Thyroid gland (tissue), 4 donors: Measurements from ENCODE around the gene CXCL9. TPM values are rescaled to one million over a fixed set of nuclear protein-coding genes. Genes with fewer than 3 reads are reported as not detected.
"Not testable (repeated sequence)": the region's sequence is repeated elsewhere in the genome, so short reads cannot be mapped to it uniquely, and the experiment has no call there.

Source experiments
- DNase-seq, 2 donors: peaks; one replicate each; pipeline ENCODE4 v3.0.0-alpha.2; 2019
- H3K27ac ChIP-seq, 3 donors: fragments of 200-600 bp; sonication (generic); 1 replicate in 2 of 3; 2 replicates in 1 of 3; pipeline ENCODE4 v1.5.1; 2016 to 2019; ENCODE audit warnings: mild to moderate bottlenecking in 1 of 3, moderate library complexity in 1 of 3
- H3K27me3 ChIP-seq: fragments of 200-600 bp; sonication (generic); one replicate; pipeline ENCODE4 v1.5.1; 2019
- H3K36me3 ChIP-seq, 2 donors: fragments of 200-600 bp; sonication (generic); one replicate each; pipeline ENCODE4 v1.5.1; 2016 to 2019
- H3K4me1 ChIP-seq, 2 donors: fragments of 200-600 bp; sonication (generic); one replicate each; pipeline ENCODE4 v1.5.1; 2017 to 2019
- H3K4me3 ChIP-seq, 3 donors: fragments of 200-600 bp; sonication (generic); replicated peaks in 1 of 3; 1 replicate in 2 of 3; 2 replicates in 1 of 3; pipeline ENCODE4 v1.5.1; 2016; ENCODE audit warnings: mild to moderate bottlenecking in 1 of 3
- H3K9me3 ChIP-seq: fragments of 200-600 bp; sonication (generic); one replicate; pipeline ENCODE4 v1.5.1; 2017
- CTCF ChIP-seq, 6 experiments: fragments of 200-600 bp in 3 of 6; fragments of 450-650 bp in 3 of 6; sonication (generic) in 3 of 6; IDR thresholded peaks; one replicate each; pipeline ENCODE4 v1.5.1; 2016 to 2019; ENCODE audit warnings: antibody characterized with exemption in 6 of 6, mild to moderate bottlenecking in 2 of 6, inconsistent platforms in 1 of 6, moderate library complexity in 1 of 6
- POLR2A ChIP-seq, 2 donors: fragments of 450-650 bp; IDR thresholded peaks; one replicate each; pipeline ENCODE4 v1.6.1; 2017; ENCODE audit warnings: antibody characterized with exemption in 2 of 2, mild to moderate bottlenecking in 2 of 2, moderate library complexity in 1 of 2
- WGBS, 2 donors: methylation state at CpG; one replicate each; pipeline ENCODE4 v1.1.5; 2017; 5-methylcytosine and 5-hydroxymethylcytosine counted together
- intact Hi-C: fragments of 100-400 bp; cut with DNase I; formaldehyde crosslinking; loops from one replicate; pipeline ENCODE4 v1.15.1; 2023
- total RNA-seq, 4 donors: library from RNA; depleted of rRNA; stranded (reverse); fragments of >200 nt; gene quantifications; one replicate each; pipeline ENCODE4 v1.2.3, GENCODE V29; 2016

CXCL9 gene
- 1 to 10 TPM in 3 of 4 donors, under 1 TPM in 1; 0.75 to 3.8 (median 1.7) TPM for total RNA-seq

- intact Hi-C loops: no loop called here
- H3K4me3 ChIP-seq: no peak within 1 kb of the TSS
- H3K4me1 ChIP-seq: peaks cover 0 to 3% of the 10 kb centered on the region in 2 donors
- no peak for TF ChIP-seq POLR2A (IDR thresholded peaks at IDR 0.05)
- TF ChIP-seq CTCF (IDR thresholded peaks at IDR 0.05): no peak
- DNase-seq: no peak
- no peak within 1 kb of the TSS for H3K27ac ChIP-seq
- no peaks in the 10 kb centered on the region for H3K9me3 ChIP-seq
- 85 to 87% methylated on average over 1 of the region's 1 CpG for WGBS, 2 donors
- H3K36me3 ChIP-seq: no peaks in the 10 kb centered on the region
- no peaks in the 10 kb centered on the region for H3K27me3 ChIP-seq
Observed at GRCh38 chr4:76007089-76007862, at the start of gene CXCL9. TSS of gene CXCL9 (minus strand) at chr4:76007509. CDS start at chr4:76007449, 60 bp downstream.

DNA sequence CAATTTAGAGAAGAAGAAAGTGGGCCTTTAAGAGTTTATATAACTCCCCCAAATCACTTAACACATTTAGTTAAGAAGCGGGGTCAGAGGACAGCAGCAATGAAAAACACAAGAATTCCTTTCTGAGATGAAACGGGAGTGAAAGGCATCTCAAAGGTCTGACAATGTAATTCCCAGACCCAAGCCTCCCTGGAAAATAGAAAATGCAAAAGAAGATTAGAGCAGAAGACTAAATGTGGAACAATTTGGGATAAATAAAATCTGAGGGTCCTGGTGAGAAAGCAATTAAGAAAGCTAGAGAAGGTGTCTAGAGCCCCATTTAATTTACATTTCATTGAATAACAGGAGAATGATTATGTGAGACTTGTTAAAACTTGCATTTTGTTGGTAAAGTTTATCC is 48.1 kb upstream of the CXCL9 start:
- WGBS, 2 donors: 48 to 66% methylated on average over 2 of the region's 2 CpGs
- TF ChIP-seq POLR2A (IDR thresholded peaks at IDR 0.05) (no peak), CTCF (IDR thresholded peaks at IDR 0.05) (no peak)
- Histone ChIP-seq H3K27ac (no peak overlapping the region), H3K9me3 (no peaks in the 10 kb centered on the region), H3K36me3 (no peaks in the 10 kb centered on the region), H3K4me3 (no peak overlapping the region), H3K27me3 (no peaks in the 10 kb centered on the region), H3K4me1 (no peaks in the 10 kb centered on the region)
- intact Hi-C loops: no loop called here
- no peak for DNase-seq

GRCh38 chr4:76055016-76055415 is 47.7 kb upstream of the CXCL9 start:
- DNase-seq: no peak
- TF ChIP-seq POLR2A (IDR thresholded peaks at IDR 0.05): no peak
- TF ChIP-seq CTCF (IDR thresholded peaks at IDR 0.05): no peak
- intact Hi-C loops: no loop called here
- Histone ChIP-seq H3K27me3 (no peaks in the 10 kb centered on the region), H3K4me3 (no peak overlapping the region), H3K36me3 (no peaks in the 10 kb centered on the region), H3K27ac (no peak overlapping the region), H3K4me1 (no peaks in the 10 kb centered on the region), H3K9me3 (no peaks in the 10 kb centered on the region)
- 87 to 88% methylated on average over 2 of the region's 2 CpGs for WGBS, 2 donors

GRCh38 chr4:76053730-76054129 is 46.4 kb upstream of the CXCL9 start:
- Histone ChIP-seq H3K4me1 (no peaks in the 10 kb centered on the region), H3K36me3 (no peaks in the 10 kb centered on the region), H3K4me3 (no peak overlapping the region), H3K27me3 (no peaks in the 10 kb centered on the region), H3K27ac (no peak overlapping the region), H3K9me3 (no peaks in the 10 kb centered on the region)
- 30 to 45% methylated on average over 4 of the region's 4 CpGs for WGBS, 2 donors
- TF ChIP-seq POLR2A (IDR thresholded peaks at IDR 0.05) (no peak), CTCF (IDR thresholded peaks at IDR 0.05) (no peak)
- intact Hi-C loops: no loop called here
- no peak for DNase-seq

DNA sequence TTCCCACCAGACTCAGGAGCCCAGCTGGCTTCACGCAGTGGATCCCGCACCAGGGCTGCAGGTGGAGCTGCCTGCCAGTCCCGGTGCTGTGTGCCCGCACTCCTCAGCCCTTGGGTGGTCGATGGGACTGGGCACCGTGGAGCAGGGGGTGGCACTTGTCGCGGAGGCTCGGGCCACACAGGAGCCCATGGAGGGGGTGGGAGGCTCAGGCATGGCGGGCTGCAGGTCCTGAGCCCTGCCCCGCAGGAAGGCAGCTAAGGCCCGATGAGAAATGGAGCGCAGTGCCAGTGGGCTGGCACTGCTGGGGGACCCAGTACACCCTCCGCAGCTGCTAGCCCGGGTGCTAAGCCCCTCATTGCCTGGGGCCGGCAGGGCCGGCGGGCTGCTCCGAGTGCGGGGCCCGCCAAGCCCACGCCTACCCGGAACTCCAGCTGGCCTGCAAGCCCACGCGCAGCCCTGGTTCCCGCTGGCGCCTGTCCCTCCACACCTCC is 43.3 kb upstream of the CXCL9 start:
- H3K4me1 ChIP-seq, H3K4me3 ChIP-seq, intact Hi-C loops, H3K36me3 ChIP-seq, H3K27ac ChIP-seq, H3K9me3 ChIP-seq, DNase-seq, H3K27me3 ChIP-seq: not testable (repeated sequence)
- 100% methylated on average over 2 of the region's 27 CpGs; no CpG with 5 or more reads in 1 of the 2 donors for WGBS, 2 donors

DNA sequence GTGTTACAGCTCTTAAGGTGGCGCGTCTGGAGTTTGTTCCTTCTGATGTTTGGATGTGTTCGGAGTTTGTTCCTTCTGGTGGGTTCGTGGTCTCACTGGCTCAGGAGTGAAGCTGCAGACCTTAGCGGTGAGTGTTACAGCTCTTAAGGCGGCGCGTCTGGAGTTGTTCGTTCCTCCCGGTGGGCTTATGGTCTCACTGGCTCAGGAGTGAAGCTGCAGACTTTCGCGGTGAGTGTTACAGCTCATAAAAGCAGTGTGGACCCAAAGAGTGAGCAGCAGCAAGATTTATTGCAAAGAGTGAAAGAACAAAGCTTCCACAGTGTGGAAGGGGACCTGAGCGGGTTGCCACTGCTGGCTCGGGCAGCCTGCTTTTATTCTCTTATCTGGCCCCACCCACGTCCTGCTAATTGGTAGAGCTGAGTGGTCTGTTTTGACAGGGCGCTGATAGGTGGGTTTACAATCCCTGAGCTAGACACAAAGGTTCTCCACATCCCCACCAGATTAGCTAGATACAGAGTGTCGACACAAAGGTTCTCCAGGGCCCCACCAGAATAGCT is 42.6 kb upstream of the CXCL9 start:
- H3K4me1 ChIP-seq, intact Hi-C loops: not testable (repeated sequence)

DNA sequence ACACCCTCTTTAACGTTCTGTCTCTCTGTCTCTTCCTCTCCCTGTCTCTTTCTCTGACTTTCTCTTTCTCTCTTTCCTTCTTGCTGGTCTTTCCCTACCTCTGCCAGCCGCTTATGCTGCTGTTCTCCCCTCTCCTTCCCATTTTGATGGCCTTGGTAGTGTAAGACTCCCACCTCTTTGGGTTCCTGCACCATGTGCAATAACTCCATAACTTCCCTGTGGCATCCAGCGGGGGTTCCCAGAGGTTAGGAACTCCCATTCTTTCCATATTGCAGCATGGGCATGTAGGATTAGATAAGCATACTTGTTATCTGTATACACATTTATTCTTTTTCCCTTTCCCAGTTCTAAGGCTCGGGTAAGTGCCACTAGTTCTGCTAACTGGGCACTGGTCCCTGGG is 37.4 kb upstream of the CXCL9 start:
- H3K36me3 ChIP-seq, H3K9me3 ChIP-seq, intact Hi-C loops, H3K27ac ChIP-seq, H3K4me1 ChIP-seq, H3K27me3 ChIP-seq, H3K4me3 ChIP-seq, DNase-seq: not testable (repeated sequence)
- 80 to 82% methylated on average over 4 of the region's 4 CpGs for WGBS, 2 donors

More for the DNA sequence above, 42.6 kb upstream of the CXCL9 start:
- not testable (repeated sequence) for H3K27ac ChIP-seq, H3K9me3 ChIP-seq, H3K36me3 ChIP-seq, H3K4me3 ChIP-seq, DNase-seq, H3K27me3 ChIP-seq
- 85 to 94% methylated on average over 13 to 17 of the region's 17 CpGs for WGBS, 2 donors

GRCh38 chr4:76043306-76043705 is 36.0 kb upstream of the CXCL9 start:
- 97 to 100% methylated on average over 5 to 11 of the region's 18 CpGs for WGBS, 2 donors
- H3K36me3 ChIP-seq, DNase-seq, H3K27ac ChIP-seq, H3K9me3 ChIP-seq, H3K4me3 ChIP-seq, H3K4me1 ChIP-seq, H3K27me3 ChIP-seq, intact Hi-C loops: not testable (repeated sequence)
